BE2C (cell line): Measurements from ENCODE around the gene MT1E. TPM values are rescaled to one million over a fixed set of nuclear protein-coding genes. Genes with fewer than 3 reads are reported as not detected.
"Not testable (repeated sequence)": the region's sequence is repeated elsewhere in the genome, so short reads cannot be mapped to it uniquely, and the experiment has no call there.

ENCODE experiments used
- DNase-seq: peaks from one replicate; pipeline ENCODE4 v3.0.0-alpha.2; 2020
- H3K27me3 ChIP-seq: fragments of 250-450 bp; sonication (Bioruptor Pico); 2 replicates; pipeline ENCODE4 v1.5.1; 2020; ENCODE audit warnings: mild to moderate bottlenecking
- H3K36me3 ChIP-seq: fragments of 250-450 bp; sonication (Bioruptor Pico); 2 replicates; pipeline ENCODE4 v1.5.1; 2020; ENCODE audit warnings: mild to moderate bottlenecking
- H3K4me1 ChIP-seq: fragments of 250-450 bp; sonication (Bioruptor Pico); 2 replicates; pipeline ENCODE4 v1.5.1; 2020
- H3K4me3 ChIP-seq: 2 replicates; pipeline ENCODE4 v1.5.1; 2011; ENCODE audit warnings: low read depth, low read length
- H3K9me3 ChIP-seq: fragments of 250-450 bp; sonication (Bioruptor Pico); 2 replicates; pipeline ENCODE4 v1.5.1; 2020
- CTCF ChIP-seq: IDR thresholded peaks from 2 replicates; pipeline ENCODE4 v1.5.1; 2012; ENCODE audit warnings: mild to moderate bottlenecking, low read depth, low read length
- polyA plus RNA-seq: library from polyadenylated mRNA; unstranded; fragments of >200 nt; gene quantifications from one replicate; pipeline ENCODE4 v1.2.1, GENCODE V29; 2012; ENCODE audit warnings: low read depth, missing spikeins; ENCODE audit not compliant: insufficient read length, insufficient read depth

MT1E gene
- not detected for polyA plus RNA-seq

GRCh38 chr16:56625140-56625942 lies at the start of gene MT1E:
Gene MT1E, plus strand, starts transcription at chr16:56625781. Its CDS starts 71 bp downstream, at chr16:56625852.
- H3K4me3 ChIP-seq, result no peak within 1 kb of the TSS
- H3K36me3 ChIP-seq, result no peaks in the 10 kb centered on the region
- TF ChIP-seq CTCF, result no peak
- peaks cover 12% of the 10 kb centered on the region for H3K27me3 ChIP-seq
- no peak for DNase-seq
- H3K9me3 ChIP-seq, result no peaks in the 10 kb centered on the region
- H3K4me1 ChIP-seq, result peaks cover 2% of the 10 kb centered on the region; the same call in 1 of the 2 replicates

DNA sequence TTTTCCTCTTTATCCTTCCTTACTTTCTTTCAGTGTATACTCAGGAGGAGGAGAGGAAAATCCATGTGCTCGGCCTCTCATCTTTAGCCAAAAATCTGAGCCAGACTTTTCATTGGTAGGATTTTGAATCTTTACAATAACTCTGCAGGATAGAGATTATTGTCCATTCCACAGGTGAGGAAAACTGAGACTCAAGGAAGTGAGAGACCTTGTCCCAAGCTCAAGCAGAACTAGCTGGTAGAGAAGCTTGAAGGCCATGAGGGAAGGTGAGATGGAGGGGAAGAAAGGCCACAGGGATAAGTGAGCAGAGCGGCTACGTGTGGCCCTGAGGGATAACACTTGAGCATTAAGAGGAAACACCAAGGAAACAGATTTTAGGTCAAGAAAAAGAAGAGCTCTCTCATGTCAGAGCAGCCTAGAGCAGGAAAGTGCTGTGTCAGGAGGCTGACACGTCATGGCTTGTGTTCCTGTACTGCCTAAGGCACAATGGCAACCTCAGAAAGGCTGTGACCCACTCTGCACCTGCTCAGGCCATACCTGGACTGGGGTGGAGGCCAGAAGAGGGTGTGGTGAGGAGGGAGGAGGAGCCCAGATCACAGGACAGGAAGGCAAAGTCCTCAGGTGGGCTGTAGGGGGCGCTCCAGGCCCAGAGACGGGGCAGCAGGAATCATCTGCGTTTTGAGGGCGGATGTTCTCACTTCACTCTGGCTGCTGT lies 48.8 kb upstream of the MT1E start:
- H3K27me3 ChIP-seq, result peaks cover 9% of the 10 kb centered on the region
- H3K9me3 ChIP-seq, result no peaks in the 10 kb centered on the region
- H3K4me1 ChIP-seq, result no peaks in the 10 kb centered on the region
- peak; percentile 90 for TF ChIP-seq CTCF
- no peaks in the 10 kb centered on the region for H3K36me3 ChIP-seq
- DNase-seq, result peak; percentile 77
- H3K4me3 ChIP-seq, result no peak overlapping the region

DNA sequence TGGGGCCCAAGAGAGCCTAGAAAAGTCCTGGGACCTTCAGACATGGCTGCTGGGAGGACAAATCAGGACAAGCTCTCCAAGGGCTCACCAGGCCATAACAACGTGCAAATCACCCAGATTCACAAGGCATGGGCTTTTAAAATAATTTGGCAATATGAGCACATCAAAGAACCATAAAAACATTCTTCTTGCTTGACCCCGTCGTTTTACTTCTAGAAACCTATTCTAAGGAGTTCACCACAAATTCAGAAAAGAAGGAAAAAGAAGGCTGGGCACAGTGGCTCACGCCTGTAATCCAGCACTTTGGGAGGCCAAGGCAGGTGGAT lies 48.3 kb upstream of the MT1E start:
- Histone ChIP-seq H3K36me3 (no peaks in the 10 kb centered on the region), H3K27me3 (peaks cover 12% of the 10 kb centered on the region), H3K9me3 (no peaks in the 10 kb centered on the region), H3K4me3 (no peak overlapping the region), H3K4me1 (no peaks in the 10 kb centered on the region)
- DNase-seq, result no peak
- TF ChIP-seq CTCF, result no peak

- Histone ChIP-seq H3K9me3 (no peaks in the 10 kb centered on the region), H3K4me3 (no peak overlapping the region), H3K4me1 (no peaks in the 10 kb centered on the region), H3K36me3 (no peaks in the 10 kb centered on the region), H3K27me3 (peaks cover 32% of the 10 kb centered on the region)
- no peak for TF ChIP-seq CTCF
- no peak for DNase-seq
These were observed 45.1 kb upstream of the MT1E start for GRCh38 chr16:56580391-56581048.

GRCh38 chr16:56582911-56583310 lies 42.7 kb upstream of the MT1E start:
- not testable (repeated sequence) for H3K4me3 ChIP-seq, H3K36me3 ChIP-seq, DNase-seq, H3K4me1 ChIP-seq, H3K9me3 ChIP-seq
- H3K27me3 ChIP-seq, result peaks cover 46% of the 10 kb centered on the region

DNA sequence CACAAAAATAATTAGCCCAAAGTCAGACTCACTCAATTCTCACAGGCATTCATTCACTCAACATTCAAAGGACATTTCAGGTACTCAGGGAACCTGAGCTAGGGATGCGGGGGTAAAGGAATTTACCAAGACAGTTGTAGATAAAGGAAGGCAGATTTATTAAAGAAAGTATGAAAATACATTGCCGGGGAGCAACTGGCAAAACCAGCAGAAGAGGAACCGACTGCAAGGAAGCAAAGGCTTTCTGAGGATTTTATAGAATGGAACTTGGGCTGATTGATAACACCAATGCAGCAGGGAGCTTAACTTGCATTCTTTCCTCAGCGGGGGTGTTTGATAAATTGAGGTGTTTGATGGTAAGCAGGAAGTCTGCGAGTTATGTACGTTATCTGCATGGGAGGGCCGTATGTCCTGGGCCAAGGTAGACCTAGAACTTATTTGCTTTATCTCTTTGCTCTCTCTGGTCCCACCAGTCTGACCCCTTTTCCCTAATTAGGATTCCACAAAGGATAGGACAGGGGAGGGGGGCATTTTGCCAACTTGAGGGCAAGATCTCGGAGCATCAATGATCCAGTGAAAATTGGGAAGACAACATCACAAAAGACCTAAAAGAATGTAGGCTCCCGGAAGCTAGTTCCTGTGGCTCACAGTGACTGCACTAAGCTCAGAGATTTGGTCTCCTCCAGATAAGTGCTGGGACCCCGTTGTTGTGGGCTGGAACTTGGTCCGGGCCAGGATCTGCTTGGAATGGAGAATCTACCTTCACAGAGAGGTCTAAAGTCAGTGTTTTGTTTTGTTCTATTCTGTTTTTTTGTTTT lies 42.0 kb upstream of the MT1E start:
- Histone ChIP-seq H3K9me3 (no peaks in the 10 kb centered on the region; the same call in 1 of the 2 replicates), H3K27me3 (peaks cover 53% of the 10 kb centered on the region), H3K4me1 (no peaks in the 10 kb centered on the region), H3K4me3 (no peak overlapping the region), H3K36me3 (no peaks in the 10 kb centered on the region)
- TF ChIP-seq CTCF, result no peak
- DNase-seq, result no peak
